IgD-negative memory B cell (primary cell): ENCODE data around the gene SNIP1. TPM values are rescaled to one million over a fixed set of nuclear protein-coding genes. Genes with fewer than 3 reads are reported as not detected.
"Not testable (repeated sequence)": the region's sequence is repeated elsewhere in the genome, so short reads cannot be mapped to it uniquely, and the experiment has no call there.

Experiments
- H3K27ac Mint-ChIP-seq, 3 donors: one replicate each; pipeline ENCODE4 v1.8.0; 2020 to 2022; ENCODE audit warnings: mild to moderate bottlenecking in 3 of 3, mixed read lengths in 3 of 3, moderate library complexity in 1 of 3
- H3K27me3 Mint-ChIP-seq: one replicate; pipeline ENCODE4 v1.8.0; 2021; ENCODE audit warnings: mixed read lengths
- H3K36me3 Mint-ChIP-seq: one replicate; pipeline ENCODE4 v1.8.0; 2020; ENCODE audit warnings: mild to moderate bottlenecking, mixed read lengths
- H3K4me1 Mint-ChIP-seq, 3 donors: one replicate each; pipeline ENCODE4 v1.8.0; 2020 to 2022; ENCODE audit warnings: mixed read lengths in 3 of 3, mild to moderate bottlenecking in 1 of 3
- H3K4me3 Mint-ChIP-seq, 4 donors: one replicate each; pipeline ENCODE4 v1.8.0; 2020 to 2022; ENCODE audit warnings: mild to moderate bottlenecking in 4 of 4, mixed read lengths in 4 of 4, moderate library complexity in 3 of 4
- H3K9me3 Mint-ChIP-seq, 3 donors: one replicate each; pipeline ENCODE4 v1.8.0; 2020 to 2021; ENCODE audit warnings: mixed read lengths in 3 of 3, mild to moderate bottlenecking in 1 of 3
- polyA plus RNA-seq: library from polyadenylated mRNA; unstranded; fragments of 300-500 nt; fragmentation: Illumina TruSeq; gene quantifications from one replicate; pipeline ENCODE4 v1.2.3, GENCODE V29; 2021

Gene SNIP1
- polyA plus RNA-seq, 1 donor from 2014 or later: 7.3 TPM

GRCh38 chr1:37539154-37539553, 14.9 kb downstream of the SNIP1 start:
- H3K9me3 Mint-ChIP-seq, H3K4me1 Mint-ChIP-seq, H3K4me3 Mint-ChIP-seq, H3K27me3 Mint-ChIP-seq, H3K27ac Mint-ChIP-seq, H3K36me3 Mint-ChIP-seq: not testable (repeated sequence)

GRCh38 chr1:37537378-37537777, 16.7 kb downstream of the SNIP1 start:
- Mint-ChIP-seq H3K4me1 (peaks cover 0 to 3% (median 1%) of the 10 kb centered on the region in 3 donors), H3K4me3 (no peak overlapping the region), H3K9me3 (no peaks in the 10 kb centered on the region), H3K27ac (no peak overlapping the region), H3K27me3 (no peaks in the 10 kb centered on the region), H3K36me3 (peaks cover 5% of the 10 kb centered on the region)

GRCh38 chr1:37533317-37534093, 20.6 kb downstream of the SNIP1 start:
- Mint-ChIP-seq H3K27me3 (no peaks in the 10 kb centered on the region), H3K4me3 (no peak overlapping the region), H3K36me3 (peaks cover 5% of the 10 kb centered on the region), H3K4me1 (peaks cover 0 to 2% (median 1%) of the 10 kb centered on the region in 3 donors), H3K27ac (no peak overlapping the region), H3K9me3 (no peaks in the 10 kb centered on the region)

- H3K27ac Mint-ChIP-seq: peak overlapping the region in 1 of 3 donors; percentile 47
- not testable (repeated sequence) for H3K27me3 Mint-ChIP-seq, H3K4me3 Mint-ChIP-seq
These were observed 21.5 kb downstream of the SNIP1 start for GRCh38 chr1:37532418-37533156.

GRCh38 chr1:37529888-37530287, 24.2 kb downstream of the SNIP1 start:
- not testable (repeated sequence) for H3K9me3 Mint-ChIP-seq, H3K27me3 Mint-ChIP-seq, H3K4me3 Mint-ChIP-seq, H3K4me1 Mint-ChIP-seq, H3K36me3 Mint-ChIP-seq
- peak overlapping the region in 1 of 3 donors; percentile 62 for H3K27ac Mint-ChIP-seq

More at GRCh38 chr1:37532418-37533156, 21.5 kb downstream of the SNIP1 start:
- H3K9me3 Mint-ChIP-seq, H3K36me3 Mint-ChIP-seq, H3K4me1 Mint-ChIP-seq: not testable (repeated sequence)

- Mint-ChIP-seq H3K9me3 (no peaks in the 10 kb centered on the region), H3K4me3 (peak overlapping the region in 2 of 4 donors; percentile 83 to 86), H3K4me1 (peaks cover 7 to 19% (median 9%) of the 10 kb centered on the region in 3 donors), H3K36me3 (peaks cover 2% of the 10 kb centered on the region), H3K27me3 (peaks cover 2% of the 10 kb centered on the region), H3K27ac (peak overlapping the region in 1 of 3 donors; percentile 25)
These were observed 34.5 kb downstream of the SNIP1 start for GRCh38 chr1:37519613-37520012.

GRCh38 chr1:37518929-37519328, 35.2 kb downstream of the SNIP1 start:
- Mint-ChIP-seq H3K27ac (peak overlapping the region in 1 of 3 donors; percentile 25), H3K4me3 (peak overlapping the region; percentile 70 to 86 (median 78)), H3K4me1 (peaks cover 7 to 19% (median 11%) of the 10 kb centered on the region in 3 donors)
- H3K27me3 Mint-ChIP-seq, H3K36me3 Mint-ChIP-seq, H3K9me3 Mint-ChIP-seq: not testable (repeated sequence)

GRCh38 chr1:37518241-37518640, 35.9 kb downstream of the SNIP1 start:
- Mint-ChIP-seq H3K4me1 (peaks cover 12 to 22% (median 16%) of the 10 kb centered on the region in 3 donors), H3K4me3 (peak overlapping the region in 1 of 4 donors; percentile 86), H3K27ac (peak overlapping the region in 1 of 3 donors; percentile 25)
- H3K9me3 Mint-ChIP-seq, H3K36me3 Mint-ChIP-seq, H3K27me3 Mint-ChIP-seq: not testable (repeated sequence)

GRCh38 chr1:37517569-37517968, 36.5 kb downstream of the SNIP1 start:
- peak overlapping the region in 1 of 4 donors; percentile 90 for H3K4me3 Mint-ChIP-seq

GRCh38 chr1:37515185-37516034, 38.7 kb downstream of the SNIP1 start:
- H3K36me3 Mint-ChIP-seq: peaks cover 1% of the 10 kb centered on the region
- H3K4me3 Mint-ChIP-seq: peak overlapping the region; percentile 90 to 99 (median 94)
- H3K27me3 Mint-ChIP-seq: peaks cover 2% of the 10 kb centered on the region
- H3K9me3 Mint-ChIP-seq: no peaks in the 10 kb centered on the region
- peak overlapping the region; percentile 88 to 99 (median 97) for H3K27ac Mint-ChIP-seq
- H3K4me1 Mint-ChIP-seq: peaks cover 21 to 29% (median 23%) of the 10 kb centered on the region in 3 donors

More at GRCh38 chr1:37517569-37517968, 36.5 kb downstream of the SNIP1 start:
- no peak overlapping the region for H3K27ac Mint-ChIP-seq
- H3K36me3 Mint-ChIP-seq: no peaks in the 10 kb centered on the region
- H3K27me3 Mint-ChIP-seq: peaks cover 2% of the 10 kb centered on the region
- peaks cover 14 to 23% (median 18%) of the 10 kb centered on the region in 3 donors for H3K4me1 Mint-ChIP-seq
- H3K9me3 Mint-ChIP-seq: no peaks in the 10 kb centered on the region

GRCh38 chr1:37514350-37515184, 39.5 kb downstream of the SNIP1 start, which contains the start of gene MEAF6:
TSS of gene MEAF6 (minus strand) at chr1:37514766. CDS start at chr1:37514746, 20 bp downstream.
- Mint-ChIP-seq H3K9me3 (no peaks in the 10 kb centered on the region), H3K27me3 (peaks cover 2% of the 10 kb centered on the region), H3K36me3 (peaks cover 1% of the 10 kb centered on the region), H3K4me3 (peak within 1 kb of the TSS; percentile 90 to 99 (median 94)), H3K27ac (peak within 1 kb of the TSS; percentile 88 to 99 (median 97)), H3K4me1 (peaks cover 21 to 27% (median 23%) of the 10 kb centered on the region in 3 donors)

- Mint-ChIP-seq H3K27ac (peak overlapping the region; percentile 34 to 89 (median 88)), H3K27me3 (peaks cover under 1% of the 10 kb centered on the region), H3K4me1 (peaks cover 27 to 29% (median 27%) of the 10 kb centered on the region in 3 donors), H3K9me3 (no peaks in the 10 kb centered on the region), H3K36me3 (peaks cover 5% of the 10 kb centered on the region), H3K4me3 (peak overlapping the region; percentile 90 to 99 (median 94))
These were observed 40.2 kb downstream of the SNIP1 start for GRCh38 chr1:37513795-37514349.

- Mint-ChIP-seq H3K27me3 (no peaks in the 10 kb centered on the region), H3K4me3 (peak overlapping the region in 1 of 4 donors; percentile 7), H3K36me3 (peaks cover 9% of the 10 kb centered on the region), H3K9me3 (no peaks in the 10 kb centered on the region), H3K4me1 (peaks cover 31 to 35% (median 31%) of the 10 kb centered on the region in 3 donors), H3K27ac (peak overlapping the region in 2 of 3 donors; percentile 15 to 48)
These were observed 44.9 kb downstream of the SNIP1 start for GRCh38 chr1:37509181-37509580.
